ENCODE measurements around the gene C18orf63.

C18orf63 gene

DNA sequence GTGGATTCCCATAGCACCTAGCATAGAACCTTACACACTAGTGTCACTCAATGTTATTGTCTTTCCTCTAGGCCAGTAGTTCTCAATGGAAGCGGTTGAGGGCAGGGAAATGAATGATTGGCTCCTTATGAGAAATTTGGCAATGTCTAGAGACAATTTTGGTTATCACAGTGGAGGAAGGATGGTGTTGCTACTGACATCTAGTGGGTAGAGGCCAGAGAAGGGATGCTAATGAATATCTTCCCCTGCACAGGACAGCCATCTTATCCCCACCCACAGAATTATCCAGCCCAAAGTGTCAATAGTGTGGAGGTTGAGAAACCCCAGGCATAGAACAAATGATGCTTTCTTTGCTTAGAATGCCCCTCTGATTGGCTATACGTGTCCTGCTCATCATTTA lies 15.8 kb downstream of the C18orf63 start:
- DNase-seq, result no peak

- DNase-seq, result no peak
Observed at GRCh38 chr18:74333091-74333490, 17.5 kb downstream of the C18orf63 start.

GRCh38 chr18:74334242-74334893 lies 18.7 kb downstream of the C18orf63 start:
- no peak for DNase-seq

DNA sequence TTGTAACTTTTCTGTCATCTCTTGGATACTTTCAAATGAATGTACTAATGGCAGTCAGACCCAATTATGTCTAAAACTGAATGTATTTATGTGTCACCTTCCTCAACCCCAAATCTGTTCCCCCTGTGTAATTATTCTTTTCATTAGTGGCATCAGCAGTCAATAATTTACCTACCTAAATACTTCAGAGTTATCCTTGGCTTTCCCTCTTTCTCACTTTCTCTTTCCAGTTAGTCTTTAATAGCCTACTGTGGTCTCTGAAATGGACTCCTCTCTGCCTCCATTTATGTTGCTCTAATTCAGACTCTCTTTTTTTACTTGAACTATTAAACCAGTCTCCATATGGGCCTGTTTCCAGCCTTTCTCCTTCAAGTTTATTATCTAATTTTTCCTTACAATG lies 21.0 kb downstream of the C18orf63 start:
- DNase-seq, result no peak

DNA sequence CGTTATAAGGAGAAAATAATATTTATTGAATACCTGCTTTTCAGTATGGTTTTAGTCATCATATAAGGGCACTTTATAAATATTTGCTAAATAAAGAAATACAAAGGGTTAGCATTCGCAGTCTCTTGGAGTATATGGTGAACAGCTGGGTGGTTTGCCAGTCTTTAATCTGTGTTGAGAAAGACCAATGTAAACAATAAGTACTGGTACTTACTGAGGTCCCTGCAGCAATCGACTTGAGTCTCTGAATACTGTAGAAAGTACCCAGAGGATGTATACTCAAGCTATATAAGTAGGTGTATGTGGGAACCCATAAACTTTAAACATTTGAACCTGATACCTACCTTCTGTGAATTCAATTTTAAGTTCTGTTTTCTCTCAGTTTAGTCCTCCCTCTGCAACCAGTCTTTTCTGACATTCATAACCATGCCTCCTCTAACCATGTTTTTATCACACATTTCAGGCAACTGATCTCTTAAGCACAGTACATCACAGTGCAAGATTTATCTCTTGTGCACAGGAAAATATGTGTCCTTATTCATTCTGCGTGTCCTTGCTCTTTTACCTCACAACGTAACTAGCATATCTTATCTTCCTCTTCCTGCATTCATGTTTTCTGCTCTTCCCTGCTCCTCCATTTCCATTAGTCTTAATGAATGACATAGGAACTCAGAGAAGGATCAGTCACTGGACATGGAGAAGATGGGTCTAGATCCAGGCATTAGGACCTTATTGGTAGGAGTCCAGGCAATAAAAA lies 21.7 kb downstream of the C18orf63 start:
- no peak for DNase-seq

- DNase-seq, result no peak
Observed at GRCh38 chr18:74337912-74338309, 22.3 kb downstream of the C18orf63 start.

GRCh38 chr18:74342416-74343043 lies 26.9 kb downstream of the C18orf63 start:
- peak; percentile 52 for DNase-seq

DNA sequence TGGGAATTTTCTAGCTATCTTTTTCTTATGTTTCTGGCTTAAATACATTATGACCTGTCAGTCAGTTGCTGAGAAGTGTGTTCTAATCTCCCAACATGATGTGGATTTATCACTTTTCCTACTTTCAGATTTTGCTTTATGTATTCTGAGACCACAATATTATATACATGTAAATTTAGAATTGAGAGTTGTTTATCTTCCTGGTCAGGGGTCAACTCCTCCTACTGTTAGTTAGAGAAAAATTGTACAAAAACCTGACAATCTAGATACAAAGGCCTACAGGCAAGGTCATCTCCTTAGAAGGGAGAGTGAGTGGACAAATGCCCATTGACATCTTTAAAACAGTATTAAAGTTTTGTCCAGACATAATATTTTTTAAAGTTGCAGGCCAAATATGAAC lies 30.6 kb downstream of the C18orf63 start:
- no peak for DNase-seq

DNA sequence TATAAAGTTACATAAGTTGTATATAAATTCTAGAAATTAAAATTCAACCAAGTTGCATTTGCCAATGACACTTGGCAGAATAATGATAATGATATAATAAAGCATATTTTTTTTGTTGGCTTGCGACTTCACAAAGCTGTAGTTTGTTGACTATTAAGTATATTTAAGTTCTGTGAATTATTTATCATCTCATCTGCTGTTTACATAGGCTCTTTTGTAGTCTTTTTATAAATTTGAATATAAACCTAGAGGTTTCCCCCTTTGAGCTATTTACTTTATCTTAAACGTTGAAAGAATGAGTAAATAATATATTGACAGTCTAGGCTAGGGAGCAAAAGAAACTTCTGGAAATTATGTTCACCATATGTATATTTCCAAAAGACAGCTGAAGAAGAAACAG lies 32.9 kb downstream of the C18orf63 start:
- no peak for DNase-seq

DNA sequence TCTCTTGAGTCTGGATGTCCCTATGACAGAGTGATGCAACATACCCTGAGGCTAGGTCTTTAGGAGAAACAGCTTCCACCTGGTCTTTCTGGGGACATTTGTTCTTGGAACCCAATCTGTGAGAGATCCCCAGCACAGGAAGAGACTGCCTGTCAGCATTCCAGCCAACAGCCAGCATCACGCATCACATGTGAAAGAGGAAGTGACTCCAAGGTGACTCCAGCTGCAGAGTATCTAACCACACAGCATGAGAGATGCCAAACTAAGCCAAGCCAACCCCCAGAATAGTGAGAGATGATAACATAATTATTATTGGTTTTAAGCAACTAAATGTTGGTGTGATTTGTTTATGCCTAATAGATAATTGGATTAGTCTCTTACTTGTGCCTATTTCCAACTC lies 35.7 kb downstream of the C18orf63 start:
- no peak for DNase-seq

DNA sequence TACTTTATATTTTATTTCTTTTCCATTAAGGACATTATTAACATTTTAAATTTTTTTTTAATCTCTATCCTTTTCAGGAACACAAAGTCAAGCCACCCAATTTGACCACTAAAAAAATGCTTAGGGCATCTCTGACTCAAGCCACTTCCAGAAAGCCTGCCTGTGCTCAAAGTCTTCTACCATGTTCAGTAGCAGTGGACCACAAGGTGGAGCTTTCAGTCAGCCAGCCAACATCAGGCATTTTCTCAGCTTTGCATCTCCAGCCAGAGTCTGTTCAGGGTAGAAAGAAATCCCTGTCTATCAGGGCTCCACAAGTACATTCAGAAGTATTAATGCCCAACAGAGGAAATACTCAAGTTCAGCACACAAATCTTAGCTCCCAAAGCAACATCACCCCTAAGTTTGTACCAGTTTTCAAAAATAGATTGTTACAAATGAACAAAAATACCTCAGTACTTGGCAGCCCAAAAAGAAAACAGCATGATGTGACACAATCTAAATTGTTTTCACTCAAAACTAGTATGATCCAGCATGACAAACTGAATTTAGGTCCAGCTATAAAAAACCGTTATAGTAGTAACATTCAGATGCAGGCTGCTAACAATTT lies 37.6 kb downstream of the C18orf63 start:
- peak; percentile 76 for DNase-seq

GRCh38 chr18:74356959-74357358 lies 41.3 kb downstream of the C18orf63 start:
- no peak for DNase-seq

DNA sequence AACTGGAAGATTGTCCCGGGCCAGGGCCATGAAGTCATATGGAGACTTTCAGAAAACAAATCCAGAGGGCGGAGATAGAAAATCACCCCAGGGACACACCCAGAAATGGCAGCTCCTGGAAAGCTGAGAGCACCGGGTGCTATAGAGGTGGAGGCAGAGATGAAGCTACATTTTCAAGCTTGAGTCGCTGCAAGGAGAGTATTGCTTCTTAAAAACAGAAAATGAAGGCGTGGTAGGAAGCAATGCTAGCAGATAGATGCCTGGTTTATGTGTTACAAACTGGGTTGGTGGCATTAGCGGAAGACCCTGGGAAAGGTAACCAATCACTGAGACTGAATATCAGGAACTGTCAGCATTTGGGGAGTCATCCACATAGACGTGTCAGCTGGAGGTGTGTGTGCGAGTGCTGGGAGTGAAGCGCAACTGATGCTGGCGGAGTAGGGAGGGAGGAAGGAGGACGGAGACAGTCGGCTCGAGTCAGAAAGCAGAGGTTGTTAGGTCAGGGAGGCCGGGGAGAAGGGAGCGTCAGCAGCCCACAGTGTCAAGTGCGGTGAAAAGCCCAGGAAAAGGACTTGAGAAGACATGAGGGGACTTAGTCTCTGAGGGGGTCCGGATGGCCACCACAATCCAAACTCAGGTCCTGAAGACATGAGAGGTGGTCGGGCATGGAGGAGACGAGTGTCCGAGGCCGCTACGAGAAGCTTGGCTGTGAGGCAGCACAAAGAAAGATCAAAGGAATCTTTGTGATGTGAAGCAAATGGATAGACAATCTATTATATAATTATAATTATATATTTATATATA lies 45.4 kb downstream of the C18orf63 start:
- no peak for DNase-seq

DNA sequence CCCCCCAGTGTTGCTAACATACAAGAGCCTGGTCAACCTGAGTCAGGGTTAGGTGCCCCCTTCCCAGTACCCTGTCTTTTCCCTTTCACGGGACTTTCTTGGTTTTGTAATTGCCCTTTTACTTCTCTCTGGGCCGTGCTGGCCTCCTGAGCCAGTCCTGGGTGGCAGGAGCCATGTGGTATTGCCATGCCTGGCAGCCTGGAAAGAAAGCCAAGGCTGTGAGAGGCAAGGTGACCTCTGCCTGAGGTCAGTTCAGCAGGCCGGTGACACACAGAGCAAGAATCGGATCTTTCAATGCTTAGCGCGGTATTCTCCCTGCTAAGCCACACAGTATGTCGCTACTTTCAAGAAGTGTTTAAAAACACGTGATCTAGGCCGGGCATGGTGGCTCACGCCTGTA lies 52.3 kb downstream of the C18orf63 start:
- no peak for DNase-seq

- DNase-seq, result no peak
Observed at GRCh38 chr18:74368901-74369705, 53.5 kb downstream of the C18orf63 start.

GRCh38 chr18:74370115-74370514 lies 54.5 kb downstream of the C18orf63 start:
- DNase-seq, result no peak

GRCh38 chr18:74373428-74373827 lies 57.8 kb downstream of the C18orf63 start:
- peak; percentile 89 for DNase-seq

GRCh38 chr18:74375999-74376398 lies 60.4 kb downstream of the C18orf63 start:
- DNase-seq, result no peak

GRCh38 chr18:74376523-74376922 lies 60.9 kb downstream of the C18orf63 start:
- no peak for DNase-seq

- DNase-seq, result no peak
Observed at GRCh38 chr18:74377776-74378175, 62.1 kb downstream of the C18orf63 start.

- peak; percentile 40 for DNase-seq
Observed at GRCh38 chr18:74378179-74378682, 62.6 kb downstream of the C18orf63 start.

GRCh38 chr18:74380916-74381315 lies 65.3 kb downstream of the C18orf63 start:
- DNase-seq, result no peak

All from CD4-positive, alpha-beta T cell treated with Interleukin-17A for 1 hour (primary cell).